GM23248 (cell line): ENCODE measurements around the gene PHIP.

ENCODE experiments used
- EZH2 ChIP-seq: fragments of 200-600 bp; sonication (generic); IDR thresholded peaks from 2 replicates; pipeline ENCODE4 v1.6.1; 2018; ENCODE audit warnings: antibody characterized with exemption, mild to moderate bottlenecking; ENCODE audit not compliant: insufficient read depth, poor library complexity, severe bottlenecking
- EZH2phosphoT487 ChIP-seq: fragments of 200-600 bp; sonication (generic); IDR thresholded peaks from 2 replicates; pipeline ENCODE4 v1.6.1; 2018; ENCODE audit warnings: antibody characterized with exemption, moderate library complexity, mild to moderate bottlenecking, low read depth; ENCODE audit not compliant: insufficient read depth

- TF ChIP-seq EZH2 (no peak), EZH2phosphoT487 (no peak)
Measured at GRCh38 chr6:79005497-79005896, 72.6 kb downstream of the PHIP start.
